RWPE1 (cell line): ENCODE data around the gene CASK.

ENCODE experiments used
- CTCF ChIA-PET: fragments of 350-600 bp; sonication (Branson Sonifier 250); formaldehyde crosslinking; extraction: SDS; loops from one replicate; lab custom pipeline; 2021; lab: Yijun Ruan, JAX
- POLR2A ChIA-PET: fragments of 400-600 bp; formaldehyde crosslinking; extraction: SDS; loops from one replicate; lab custom pipeline; 2020; ENCODE audit warnings: antibody characterized with exemption; ENCODE audit not compliant: low non-redundant PET; lab: Yijun Ruan, JAX
- DNase-seq: peaks from one replicate; pipeline ENCODE4 v3.0.0; 2012; ENCODE audit warnings: low spot score
- H3K27ac ChIP-seq: fragments of 450-650 bp; 2 replicates; pipeline ENCODE4 v1.5.1; 2017
- TF ChIP-seq, protein P1 (sequence below): fragments of 450-650 bp; conservative IDR thresholded peaks from 2 replicates; pipeline ENCODE4 v1.5.1; 2017; ENCODE audit warnings: low read depth, mild to moderate bottlenecking

The CASK gene

DNA sequence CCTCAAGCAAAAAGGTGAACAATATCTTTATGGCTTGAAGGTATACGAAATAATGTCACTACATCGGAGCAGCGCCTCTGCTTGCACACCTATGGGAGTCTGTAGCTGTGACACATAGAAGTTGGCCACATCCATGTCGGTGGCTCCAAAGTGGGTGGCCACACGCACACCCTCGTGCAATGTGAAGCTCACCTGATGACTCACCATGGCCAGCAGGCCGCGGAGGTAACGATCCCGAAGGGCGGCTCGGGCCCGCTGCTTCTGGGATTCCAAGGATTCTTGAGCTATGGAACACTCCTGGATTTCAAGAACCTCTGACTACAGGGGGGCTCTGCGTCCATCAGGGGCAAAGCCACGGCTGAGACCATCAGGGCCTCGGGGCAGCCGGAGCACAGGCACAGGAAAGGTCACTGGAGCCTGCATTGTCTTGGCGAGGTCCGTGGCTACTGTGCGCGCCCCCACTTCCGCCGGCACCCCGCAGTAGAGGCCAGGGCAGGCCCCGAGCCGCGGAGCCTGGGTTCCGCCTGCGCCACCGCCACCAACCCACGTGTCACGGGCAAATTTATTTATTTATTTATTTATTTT, 451.0 kb downstream of the CASK start:
- no peak overlapping the region for H3K27ac ChIP-seq
- ChIA-PET POLR2A (no interaction called here), CTCF (no interaction called here)
- no peak for DNase-seq
- TF ChIP-seq, protein P1, sequence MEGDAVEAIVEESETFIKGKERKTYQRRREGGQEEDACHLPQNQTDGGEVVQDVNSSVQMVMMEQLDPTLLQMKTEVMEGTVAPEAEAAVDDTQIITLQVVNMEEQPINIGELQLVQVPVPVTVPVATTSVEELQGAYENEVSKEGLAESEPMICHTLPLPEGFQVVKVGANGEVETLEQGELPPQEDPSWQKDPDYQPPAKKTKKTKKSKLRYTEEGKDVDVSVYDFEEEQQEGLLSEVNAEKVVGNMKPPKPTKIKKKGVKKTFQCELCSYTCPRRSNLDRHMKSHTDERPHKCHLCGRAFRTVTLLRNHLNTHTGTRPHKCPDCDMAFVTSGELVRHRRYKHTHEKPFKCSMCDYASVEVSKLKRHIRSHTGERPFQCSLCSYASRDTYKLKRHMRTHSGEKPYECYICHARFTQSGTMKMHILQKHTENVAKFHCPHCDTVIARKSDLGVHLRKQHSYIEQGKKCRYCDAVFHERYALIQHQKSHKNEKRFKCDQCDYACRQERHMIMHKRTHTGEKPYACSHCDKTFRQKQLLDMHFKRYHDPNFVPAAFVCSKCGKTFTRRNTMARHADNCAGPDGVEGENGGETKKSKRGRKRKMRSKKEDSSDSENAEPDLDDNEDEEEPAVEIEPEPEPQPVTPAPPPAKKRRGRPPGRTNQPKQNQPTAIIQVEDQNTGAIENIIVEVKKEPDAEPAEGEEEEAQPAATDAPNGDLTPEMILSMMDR: no peak

DNA sequence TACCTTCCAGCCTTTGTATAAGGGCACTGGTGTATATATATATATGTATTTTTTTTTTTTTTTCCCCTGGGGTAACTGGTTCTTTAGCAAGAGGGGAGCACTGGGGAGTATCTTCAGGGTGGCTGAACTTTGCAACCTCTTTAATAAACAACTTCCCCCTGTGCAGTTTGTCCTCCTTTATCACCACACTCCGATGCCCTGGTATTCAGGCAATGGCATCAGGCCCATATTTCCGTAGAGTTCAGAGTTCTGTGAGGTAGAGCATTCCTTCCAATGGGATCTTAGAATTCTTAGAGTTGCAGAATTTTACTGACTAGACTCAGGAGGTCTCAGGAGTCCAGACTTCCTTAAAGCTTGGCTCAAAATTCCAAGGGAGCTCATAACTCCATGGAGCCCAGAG, 451.6 kb downstream of the CASK start:
- TF ChIP-seq, protein P1: no peak
- POLR2A ChIA-PET: no interaction called here
- no peak for DNase-seq
- CTCF ChIA-PET: no interaction called here
- H3K27ac ChIP-seq: no peak overlapping the region

DNA sequence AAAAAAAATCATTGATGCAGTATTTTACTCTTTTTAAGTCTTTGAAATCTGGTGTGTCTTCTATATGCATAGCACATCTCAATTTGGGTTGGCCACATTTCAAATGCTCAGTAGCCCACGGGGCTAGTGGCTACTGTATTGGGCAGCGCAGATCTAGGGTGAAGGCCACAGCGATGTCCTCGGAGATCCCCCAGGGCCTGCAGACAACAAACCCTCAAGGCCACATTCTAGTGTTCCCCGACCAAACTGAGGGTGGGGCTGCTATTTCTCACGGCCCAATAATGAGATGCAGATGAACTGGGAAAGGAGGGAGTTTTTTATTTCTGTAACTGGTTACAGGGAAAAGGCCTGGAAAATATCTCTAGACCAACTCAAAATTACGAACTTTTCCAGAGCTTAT, 452.6 kb downstream of the CASK start:
- TF ChIP-seq, protein P1: no peak
- ChIA-PET CTCF (no interaction called here), POLR2A (no interaction called here)
- DNase-seq: no peak
- no peak overlapping the region for H3K27ac ChIP-seq

DNA sequence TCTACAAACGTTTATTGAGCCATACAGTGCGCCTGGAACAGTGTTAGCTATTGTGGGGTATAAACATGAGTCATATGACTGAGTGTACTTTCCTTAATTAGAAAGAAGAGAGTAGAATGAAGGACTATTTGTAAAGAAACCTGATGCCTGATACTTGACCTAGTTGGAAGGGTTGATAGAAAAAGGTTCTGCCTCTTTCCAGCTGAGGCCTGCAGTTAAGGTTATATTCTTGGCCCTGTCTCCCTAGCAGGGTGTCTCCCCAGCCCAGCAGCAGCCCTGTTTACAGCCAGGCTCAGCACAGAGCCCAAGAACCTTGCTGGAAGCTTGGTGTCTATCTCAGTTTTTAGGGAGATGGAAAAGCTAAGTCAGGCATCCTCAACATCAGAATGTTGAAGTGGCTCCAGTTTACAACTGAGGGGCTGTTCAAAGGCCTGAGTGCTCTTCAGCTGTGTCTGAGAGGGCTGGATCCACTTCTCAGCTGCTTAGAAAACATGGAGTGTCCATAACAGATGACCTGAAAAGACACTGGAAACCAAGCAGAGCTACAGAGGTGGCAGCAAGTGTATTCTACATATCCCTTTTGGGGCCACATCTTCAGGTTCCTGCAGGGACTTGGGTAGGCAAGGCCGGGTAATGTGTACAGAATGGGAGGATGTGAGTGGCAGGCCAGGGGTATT, 454.6 kb downstream of the CASK start:
- TF ChIP-seq, protein P1: no peak
- DNase-seq: no peak
- POLR2A ChIA-PET: no interaction called here
- no peak overlapping the region for H3K27ac ChIP-seq
- CTCF ChIA-PET: interaction anchor here (0.8 kb wide), 1 partner anchor 113 kb away, joined by 3 read pairs; no protein-coding TSS in a partner anchor
